HT-29 (cell line): ENCODE results near the gene DAP. TPM values are rescaled to one million over a fixed set of nuclear protein-coding genes. Genes with fewer than 3 reads are reported as not detected.
"Not testable (repeated sequence)": the region's sequence is repeated elsewhere in the genome, so short reads cannot be mapped to it uniquely, and the experiment has no call there.

Experiments
- DNase-seq: peaks from one replicate; pipeline ENCODE4 v3.0.0-alpha.2; 2015; ENCODE audit warnings: low spot score
- small RNA-seq: library from RNA; depleted of rRNA; stranded (forward); fragments of <200 nt; gene quantifications from one replicate; pipeline ENCODE3, GENCODE V24; 2014
- total RNA-seq: library from RNA; depleted of rRNA; stranded (reverse); fragments of >200 nt; shearing (Covaris generic); gene quantifications from 2 replicates; pipeline ENCODE4 v1.2.3, GENCODE V29; 2014; rRNA removed

Gene DAP
- total RNA-seq, 1 experiment from 2014 or later = 54.2 TPM

GRCh38 chr5:10633271-10634049 is 127.6 kb downstream of the DAP start:
- DNase-seq = no peak

GRCh38 chr5:10632110-10632761 is 128.8 kb downstream of the DAP start:
- DNase-seq = no peak

- no peak for DNase-seq
Observed at GRCh38 chr5:10631316-10631996, 129.6 kb downstream of the DAP start.

- DNase-seq = not testable (repeated sequence)
Observed at GRCh38 chr5:10630744-10631143, 130.3 kb downstream of the DAP start.

- DNase-seq = no peak
Observed at GRCh38 chr5:10630126-10630525, 130.9 kb downstream of the DAP start.

- no peak for DNase-seq
Observed at GRCh38 chr5:10629682-10630081, 131.4 kb downstream of the DAP start.

Small RNA genes lying within 50 kb of the gene (small RNA-seq; reads per million reads assigned to genes)
- gene AC012629.4 = not detected

Other genes starting within 250 kb of the DAP start
- not detected in 2 replicates for gene ANKRD33B, start 197.2 kb downstream of the DAP start, total RNA-seq